Measurements from ENCODE around the gene CDH12.

DNA sequence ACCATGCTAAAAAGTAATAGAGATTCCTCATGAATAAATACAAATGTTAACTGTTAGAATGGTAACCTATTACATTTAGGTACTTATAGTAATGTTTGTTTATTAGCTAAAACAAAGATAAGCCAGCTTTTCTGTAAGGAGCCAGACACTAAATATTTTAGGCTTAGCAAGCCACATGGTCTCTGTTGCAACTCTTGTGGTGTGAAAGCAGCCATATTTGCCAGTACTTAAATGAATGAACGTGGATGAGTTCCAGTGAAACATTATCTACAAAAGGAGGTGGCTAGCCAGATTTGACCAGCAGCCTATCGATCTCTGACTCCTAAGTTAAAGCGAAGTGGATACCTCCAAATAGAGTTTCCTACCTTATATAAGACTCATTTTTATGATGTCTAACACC is 331.6 kb downstream of the CDH12 start:
- TF ChIP-seq, protein P1, sequence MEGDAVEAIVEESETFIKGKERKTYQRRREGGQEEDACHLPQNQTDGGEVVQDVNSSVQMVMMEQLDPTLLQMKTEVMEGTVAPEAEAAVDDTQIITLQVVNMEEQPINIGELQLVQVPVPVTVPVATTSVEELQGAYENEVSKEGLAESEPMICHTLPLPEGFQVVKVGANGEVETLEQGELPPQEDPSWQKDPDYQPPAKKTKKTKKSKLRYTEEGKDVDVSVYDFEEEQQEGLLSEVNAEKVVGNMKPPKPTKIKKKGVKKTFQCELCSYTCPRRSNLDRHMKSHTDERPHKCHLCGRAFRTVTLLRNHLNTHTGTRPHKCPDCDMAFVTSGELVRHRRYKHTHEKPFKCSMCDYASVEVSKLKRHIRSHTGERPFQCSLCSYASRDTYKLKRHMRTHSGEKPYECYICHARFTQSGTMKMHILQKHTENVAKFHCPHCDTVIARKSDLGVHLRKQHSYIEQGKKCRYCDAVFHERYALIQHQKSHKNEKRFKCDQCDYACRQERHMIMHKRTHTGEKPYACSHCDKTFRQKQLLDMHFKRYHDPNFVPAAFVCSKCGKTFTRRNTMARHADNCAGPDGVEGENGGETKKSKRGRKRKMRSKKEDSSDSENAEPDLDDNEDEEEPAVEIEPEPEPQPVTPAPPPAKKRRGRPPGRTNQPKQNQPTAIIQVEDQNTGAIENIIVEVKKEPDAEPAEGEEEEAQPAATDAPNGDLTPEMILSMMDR (IDR thresholded peaks at IDR 0.05; ENCODE audit: insufficient read depth, low read length, poor library complexity, severe bottlenecking), result no peak
- TF ChIP-seq EZH2phosphoT487 (conservative IDR thresholded peaks at IDR 0.05; ENCODE audit: low read length), result no peak
